Vagina (tissue), 2 donors: Measurements from ENCODE around the gene MSL3B.

Source experiments
- CTCF ChIP-seq, 3 experiments: fragments of 450-650 bp in 2 of 3; fragments of 200-600 bp in 1 of 3; sonication (generic) in 1 of 3; IDR thresholded peaks; one replicate each; pipeline ENCODE4 v1.5.1; 2017 to 2019; ENCODE audit warnings: antibody characterized with exemption in 3 of 3, mild to moderate bottlenecking in 2 of 3, moderate library complexity in 2 of 3
- POLR2A ChIP-seq, 2 donors: fragments of 450-650 bp; IDR thresholded peaks; one replicate each; pipeline ENCODE4 v1.6.1; 2017; ENCODE audit warnings: antibody characterized with exemption in 2 of 2, mild to moderate bottlenecking in 2 of 2, moderate library complexity in 2 of 2
- POLR2AphosphoS5 ChIP-seq, 2 donors: sonication (generic); formaldehyde crosslinking; IDR thresholded peaks; one replicate each; pipeline ENCODE4 v1.9.0; 2017; ENCODE audit warnings: antibody characterized with exemption in 2 of 2, mild to moderate bottlenecking in 2 of 2, low read depth in 1 of 2; ENCODE audit not compliant: insufficient read depth in 1 of 2

DNA sequence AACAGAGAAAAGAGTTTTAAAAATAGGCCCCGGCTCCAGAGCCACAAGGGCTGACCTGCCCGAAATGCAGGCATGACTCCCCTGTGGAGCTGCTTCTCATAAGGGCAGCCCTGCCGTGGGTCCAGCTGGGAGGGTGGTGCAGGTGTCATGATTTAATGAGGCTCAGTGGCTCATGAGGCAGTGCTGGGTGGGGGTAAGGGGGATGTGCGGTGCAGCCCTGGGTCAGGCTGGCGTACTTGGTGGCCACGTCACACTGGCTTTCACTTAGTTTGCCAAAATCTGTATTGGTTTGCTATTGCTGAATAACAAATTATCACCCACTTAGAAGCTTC, 47.4 kb downstream of the MSL3B start:
- TF ChIP-seq CTCF (IDR thresholded peaks at IDR 0.05) (no peak), POLR2A (IDR thresholded peaks at IDR 0.05) (no peak), POLR2AphosphoS5 (IDR thresholded peaks at IDR 0.05; ENCODE audit: insufficient read depth in 1 of 2, low read depth in 1 of 2) (no peak)
